HT1080 (cell line): ENCODE measurements around the gene EIF5A2. TPM values are rescaled to one million over a fixed set of nuclear protein-coding genes. Genes with fewer than 3 reads are reported as not detected.
"Not testable (repeated sequence)": the region's sequence is repeated elsewhere in the genome, so short reads cannot be mapped to it uniquely, and the experiment has no call there.

ENCODE experiments used
- DNase-seq: peaks from one replicate; pipeline ENCODE4 v3.0.0-alpha.2; 2015; ENCODE audit warnings: low read depth
- total RNA-seq: library from RNA; depleted of rRNA; stranded (reverse); fragments of >200 nt; shearing (Covaris generic); gene quantifications from 2 replicates; pipeline ENCODE4 v1.2.3, GENCODE V29; 2014

Gene EIF5A2
- total RNA-seq, 1 experiment from 2014 or later = 30.6 TPM

- not testable (repeated sequence) for DNase-seq
Measured at GRCh38 chr3:170897199-170897598, 11.2 kb downstream of the EIF5A2 start.

GRCh38 chr3:170896781-170897180 is 11.7 kb downstream of the EIF5A2 start:
- DNase-seq = no peak

- not testable (repeated sequence) for DNase-seq
Measured at GRCh38 chr3:170896333-170896732, 12.1 kb downstream of the EIF5A2 start.

- DNase-seq = no peak
Measured at GRCh38 chr3:170893895-170894294, 14.5 kb downstream of the EIF5A2 start.

GRCh38 chr3:170889630-170890029 is 18.8 kb downstream of the EIF5A2 start:
- DNase-seq = no peak

GRCh38 chr3:170889132-170889531 is 19.3 kb downstream of the EIF5A2 start:
- DNase-seq = no peak

- not testable (repeated sequence) for DNase-seq
Measured at GRCh38 chr3:170884109-170884930, 24.1 kb downstream of the EIF5A2 start.

- DNase-seq = not testable (repeated sequence)
Measured at GRCh38 chr3:170878688-170879087, 29.7 kb downstream of the EIF5A2 start.

GRCh38 chr3:170877311-170877710 is 31.1 kb downstream of the EIF5A2 start:
- DNase-seq = not testable (repeated sequence)

- DNase-seq = no peak
Measured at GRCh38 chr3:170876537-170876936, 31.9 kb downstream of the EIF5A2 start.

- peak; percentile 98 for DNase-seq
Measured at GRCh38 chr3:170869645-170870593, 38.5 kb downstream of the EIF5A2 start, which contains the start of gene RPL22L1. RPL22L1 (minus strand) TSS chr3:170870195; CDS start chr3:170870167, 28 bp downstream.

- DNase-seq = no peak
Measured at GRCh38 chr3:170869239-170869590, 39.2 kb downstream of the EIF5A2 start.

GRCh38 chr3:170868577-170869238 is 39.7 kb downstream of the EIF5A2 start:
- DNase-seq = peak; percentile 64

- DNase-seq = peak; percentile 45
Measured at GRCh38 chr3:170867143-170867937, 41.1 kb downstream of the EIF5A2 start.

- DNase-seq = no peak
Measured at GRCh38 chr3:170866499-170866898, 41.9 kb downstream of the EIF5A2 start.

- peak; percentile 64 for DNase-seq
Measured at GRCh38 chr3:170865209-170866094, 43.0 kb downstream of the EIF5A2 start.

- DNase-seq = peak; percentile 74
Measured at GRCh38 chr3:170864525-170865208, 43.8 kb downstream of the EIF5A2 start.

- DNase-seq = peak; percentile 17
Measured at GRCh38 chr3:170863816-170864215, 44.6 kb downstream of the EIF5A2 start.
